Neural progenitor cell (in vitro differentiated cells): ENCODE measurements around the gene NUAK1.

Experiments
- EZH2 ChIP-seq: fragments of 200-600 bp; sonication (generic); IDR thresholded peaks from 2 replicates; pipeline ENCODE4 v1.6.1; 2017; ENCODE audit warnings: antibody characterized with exemption, mild to moderate bottlenecking, moderate library complexity
- TF ChIP-seq, protein P1 (sequence below): fragments of 200-600 bp; sonication (generic); IDR thresholded peaks from 2 replicates; pipeline ENCODE4 v1.5.1; 2017; ENCODE audit warnings: antibody characterized with exemption, mild to moderate bottlenecking

DNA sequence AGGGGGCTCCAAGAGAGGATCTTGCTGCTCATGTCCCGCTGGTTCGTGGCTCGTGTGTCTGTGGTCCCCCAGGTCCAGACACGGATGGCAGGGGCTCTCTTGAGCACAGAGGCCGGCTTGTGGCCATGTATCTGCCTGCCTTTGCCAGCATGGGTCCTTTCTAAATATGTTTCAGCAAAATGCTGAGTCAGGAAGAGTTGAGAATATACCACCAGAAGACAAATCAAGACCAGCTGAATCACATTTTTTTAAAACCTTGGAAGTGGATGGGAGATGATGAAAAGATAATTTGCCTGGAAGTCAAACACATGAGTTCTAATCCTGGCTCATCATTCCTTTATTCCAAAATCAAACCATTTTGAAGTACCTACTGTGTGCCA, 58.0 kb downstream of the NUAK1 start:
- TF ChIP-seq, protein P1, sequence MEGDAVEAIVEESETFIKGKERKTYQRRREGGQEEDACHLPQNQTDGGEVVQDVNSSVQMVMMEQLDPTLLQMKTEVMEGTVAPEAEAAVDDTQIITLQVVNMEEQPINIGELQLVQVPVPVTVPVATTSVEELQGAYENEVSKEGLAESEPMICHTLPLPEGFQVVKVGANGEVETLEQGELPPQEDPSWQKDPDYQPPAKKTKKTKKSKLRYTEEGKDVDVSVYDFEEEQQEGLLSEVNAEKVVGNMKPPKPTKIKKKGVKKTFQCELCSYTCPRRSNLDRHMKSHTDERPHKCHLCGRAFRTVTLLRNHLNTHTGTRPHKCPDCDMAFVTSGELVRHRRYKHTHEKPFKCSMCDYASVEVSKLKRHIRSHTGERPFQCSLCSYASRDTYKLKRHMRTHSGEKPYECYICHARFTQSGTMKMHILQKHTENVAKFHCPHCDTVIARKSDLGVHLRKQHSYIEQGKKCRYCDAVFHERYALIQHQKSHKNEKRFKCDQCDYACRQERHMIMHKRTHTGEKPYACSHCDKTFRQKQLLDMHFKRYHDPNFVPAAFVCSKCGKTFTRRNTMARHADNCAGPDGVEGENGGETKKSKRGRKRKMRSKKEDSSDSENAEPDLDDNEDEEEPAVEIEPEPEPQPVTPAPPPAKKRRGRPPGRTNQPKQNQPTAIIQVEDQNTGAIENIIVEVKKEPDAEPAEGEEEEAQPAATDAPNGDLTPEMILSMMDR: no peak
- no peak for TF ChIP-seq EZH2
